ENCODE data around the gene OSM.

Gene OSM

DNA sequence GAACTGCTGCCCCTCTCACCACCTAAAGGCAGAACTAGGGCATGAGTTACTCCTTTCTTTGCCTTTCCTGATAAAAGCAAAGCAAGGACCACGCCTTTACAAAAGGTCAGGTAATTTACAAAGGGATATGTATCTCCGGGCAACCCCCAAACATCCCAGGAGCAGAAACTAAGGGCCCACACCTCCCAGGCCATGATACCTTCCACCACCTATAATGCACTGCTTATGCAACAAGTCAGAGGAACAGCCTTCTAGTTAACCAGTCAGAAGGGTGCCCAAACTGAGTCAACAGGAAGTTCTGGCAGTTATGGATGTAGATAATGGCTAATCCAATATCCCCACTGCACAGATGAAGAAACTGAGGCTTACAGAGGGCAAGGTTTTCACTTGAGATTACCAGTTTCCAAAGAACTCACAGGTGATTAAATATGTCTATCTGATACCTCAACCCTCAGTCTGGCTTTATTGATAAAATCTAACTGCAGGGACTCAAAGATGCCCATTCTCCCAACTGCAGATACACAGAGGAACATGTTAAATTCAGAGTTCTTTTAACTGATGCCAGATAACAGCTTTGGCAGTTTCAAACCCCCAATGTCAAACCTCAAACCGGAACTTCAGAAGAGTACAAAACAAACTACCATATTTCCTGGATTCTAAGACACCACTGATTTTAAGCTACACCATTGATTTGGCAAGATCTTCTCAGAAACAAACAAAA is 39.4 kb upstream of the OSM start:
- TF ChIP-seq, protein P1, sequence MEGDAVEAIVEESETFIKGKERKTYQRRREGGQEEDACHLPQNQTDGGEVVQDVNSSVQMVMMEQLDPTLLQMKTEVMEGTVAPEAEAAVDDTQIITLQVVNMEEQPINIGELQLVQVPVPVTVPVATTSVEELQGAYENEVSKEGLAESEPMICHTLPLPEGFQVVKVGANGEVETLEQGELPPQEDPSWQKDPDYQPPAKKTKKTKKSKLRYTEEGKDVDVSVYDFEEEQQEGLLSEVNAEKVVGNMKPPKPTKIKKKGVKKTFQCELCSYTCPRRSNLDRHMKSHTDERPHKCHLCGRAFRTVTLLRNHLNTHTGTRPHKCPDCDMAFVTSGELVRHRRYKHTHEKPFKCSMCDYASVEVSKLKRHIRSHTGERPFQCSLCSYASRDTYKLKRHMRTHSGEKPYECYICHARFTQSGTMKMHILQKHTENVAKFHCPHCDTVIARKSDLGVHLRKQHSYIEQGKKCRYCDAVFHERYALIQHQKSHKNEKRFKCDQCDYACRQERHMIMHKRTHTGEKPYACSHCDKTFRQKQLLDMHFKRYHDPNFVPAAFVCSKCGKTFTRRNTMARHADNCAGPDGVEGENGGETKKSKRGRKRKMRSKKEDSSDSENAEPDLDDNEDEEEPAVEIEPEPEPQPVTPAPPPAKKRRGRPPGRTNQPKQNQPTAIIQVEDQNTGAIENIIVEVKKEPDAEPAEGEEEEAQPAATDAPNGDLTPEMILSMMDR (IDR thresholded peaks at IDR 0.05; ENCODE audit: control insufficient read depth, insufficient read depth, low read depth, low read length, missing control alignments): no peak
- H3K4me3 ChIP-seq (ENCODE audit: control insufficient read depth, low read depth, low read length): no peak overlapping the region
- no peak for DNase-seq (ENCODE audit: low read depth)

DNA sequence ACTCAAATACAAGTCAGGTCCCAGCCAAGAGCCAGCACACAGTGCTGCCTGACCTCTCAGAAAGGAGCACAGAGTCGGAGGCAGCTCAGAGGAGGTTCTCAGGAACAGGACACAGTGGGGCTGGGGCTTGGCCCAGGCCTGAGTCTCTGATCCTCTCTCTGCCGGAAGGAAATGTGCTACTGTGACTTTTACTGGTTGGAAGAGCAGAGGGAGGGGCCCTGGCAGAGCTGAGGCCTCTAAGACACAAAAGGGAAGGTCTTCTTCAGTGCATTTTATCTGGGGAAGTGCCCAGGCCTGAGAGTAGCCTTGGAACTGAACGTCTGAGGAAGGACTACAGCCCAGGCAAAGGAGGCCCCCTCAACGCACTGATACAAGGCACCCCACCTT is 38.9 kb upstream of the OSM start:
- no peak overlapping the region for H3K4me3 ChIP-seq (ENCODE audit: control insufficient read depth, low read depth, low read length)
- DNase-seq (ENCODE audit: low read depth): no peak

DNA sequence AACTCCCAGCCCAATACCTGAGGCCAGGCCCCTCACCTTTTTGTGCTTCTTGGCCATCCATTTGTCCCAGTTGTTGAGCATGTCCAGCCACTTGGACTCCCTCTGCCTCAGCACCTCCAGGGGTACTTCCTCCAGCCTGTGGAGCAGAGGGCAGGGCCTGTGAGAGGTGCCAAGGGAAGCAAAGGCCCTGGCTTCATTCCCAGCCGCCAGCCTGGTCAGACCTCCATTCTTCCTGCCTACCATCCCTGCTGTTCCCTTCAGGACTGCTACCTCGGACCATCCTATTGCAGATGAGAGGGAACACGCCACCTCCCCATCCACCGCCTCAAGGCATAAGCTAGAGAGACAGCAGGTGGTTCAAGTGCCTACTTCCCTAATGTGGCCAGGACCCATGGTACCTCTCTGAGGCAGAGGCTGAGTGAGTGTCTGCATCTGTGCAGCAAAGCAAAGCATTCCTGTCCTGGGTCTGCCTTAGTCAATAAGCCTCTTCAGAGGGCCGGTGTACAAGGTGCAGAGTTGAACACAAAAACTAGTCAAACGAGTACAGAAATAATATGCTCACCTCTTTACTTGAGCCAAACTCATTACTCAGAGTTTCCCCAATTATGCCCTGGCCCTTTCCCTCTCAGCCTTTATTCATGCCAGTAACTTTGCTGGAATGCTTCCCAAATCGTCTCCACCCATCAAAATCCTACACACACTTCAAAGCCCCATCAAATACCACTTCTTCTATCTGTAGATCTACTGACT is 38.0 kb upstream of the OSM start:
- H3K4me3 ChIP-seq (ENCODE audit: control insufficient read depth, low read depth, low read length): no peak overlapping the region
- TF ChIP-seq, protein P1 (IDR thresholded peaks at IDR 0.05; ENCODE audit: control insufficient read depth, insufficient read depth, low read depth, low read length, missing control alignments): no peak
- no peak for DNase-seq (ENCODE audit: low read depth)

More for the DNA sequence above, 38.9 kb upstream of the OSM start:
- TF ChIP-seq, protein P1 (IDR thresholded peaks at IDR 0.05; ENCODE audit: control insufficient read depth, insufficient read depth, low read depth, low read length, missing control alignments): no peak

DNA sequence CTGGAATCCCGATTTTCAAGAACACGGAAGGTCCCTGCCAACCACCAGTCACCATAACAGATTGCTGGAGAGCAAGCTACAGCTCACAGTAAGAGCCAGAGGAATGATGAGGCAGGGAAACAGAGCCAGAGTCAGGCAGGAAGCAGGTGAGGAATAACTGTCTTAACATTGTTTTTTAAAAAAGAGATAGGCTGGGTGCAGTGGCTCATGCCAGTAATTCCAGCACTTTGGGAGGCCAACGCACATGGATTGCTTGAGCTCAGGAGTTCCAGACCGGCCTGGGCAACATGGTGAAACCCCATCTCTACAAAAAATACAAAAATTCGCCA is 36.1 kb upstream of the OSM start:
- TF ChIP-seq, protein P1 (IDR thresholded peaks at IDR 0.05; ENCODE audit: control insufficient read depth, insufficient read depth, low read depth, low read length, missing control alignments): no peak
- no peak overlapping the region for H3K4me3 ChIP-seq (ENCODE audit: control insufficient read depth, low read depth, low read length)
- DNase-seq (ENCODE audit: low read depth): no peak

DNA sequence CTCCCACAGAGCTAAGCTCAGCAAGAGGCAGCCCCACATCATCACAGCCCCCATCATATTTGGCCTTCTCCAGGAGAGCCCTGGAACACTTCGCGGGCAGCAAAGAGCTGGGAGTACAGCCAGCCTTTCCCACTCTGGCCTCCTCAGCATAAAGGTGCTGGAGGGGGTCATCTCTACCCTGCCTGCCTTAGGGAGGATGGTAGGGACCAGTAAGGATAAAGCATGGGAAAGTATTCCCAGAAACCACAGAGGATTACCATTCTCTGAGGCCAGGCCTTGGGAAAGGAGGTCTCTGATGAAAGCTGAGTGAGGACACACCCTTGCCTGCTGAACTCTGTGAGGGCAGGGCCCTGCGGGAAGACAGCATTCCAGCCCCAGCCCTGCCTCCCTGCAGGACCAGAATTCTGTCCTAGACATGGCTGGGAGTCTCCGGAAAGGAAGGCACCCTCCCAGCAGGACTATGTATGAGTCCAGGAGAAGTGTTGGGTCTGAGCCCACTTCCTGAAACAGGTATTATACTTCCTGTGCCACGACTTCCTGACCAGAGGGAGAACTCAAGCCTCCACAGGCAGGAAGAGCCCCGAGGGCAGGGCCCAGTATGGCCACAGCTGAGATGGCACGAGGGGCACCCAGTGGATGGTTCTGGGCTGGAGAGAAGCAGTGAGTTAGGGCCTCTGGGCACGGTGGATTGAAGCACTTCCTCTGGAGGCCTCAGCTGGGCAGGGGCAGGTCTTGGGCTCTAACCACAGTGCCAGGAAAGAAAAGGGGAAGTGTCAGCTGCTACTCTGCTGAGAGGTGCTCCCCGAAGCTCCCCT is 35.6 kb upstream of the OSM start:
- TF ChIP-seq, protein P1 (IDR thresholded peaks at IDR 0.05; ENCODE audit: control insufficient read depth, insufficient read depth, low read depth, low read length, missing control alignments): no peak
- no peak overlapping the region for H3K4me3 ChIP-seq (ENCODE audit: control insufficient read depth, low read depth, low read length)
- no peak for DNase-seq (ENCODE audit: low read depth)

DNA sequence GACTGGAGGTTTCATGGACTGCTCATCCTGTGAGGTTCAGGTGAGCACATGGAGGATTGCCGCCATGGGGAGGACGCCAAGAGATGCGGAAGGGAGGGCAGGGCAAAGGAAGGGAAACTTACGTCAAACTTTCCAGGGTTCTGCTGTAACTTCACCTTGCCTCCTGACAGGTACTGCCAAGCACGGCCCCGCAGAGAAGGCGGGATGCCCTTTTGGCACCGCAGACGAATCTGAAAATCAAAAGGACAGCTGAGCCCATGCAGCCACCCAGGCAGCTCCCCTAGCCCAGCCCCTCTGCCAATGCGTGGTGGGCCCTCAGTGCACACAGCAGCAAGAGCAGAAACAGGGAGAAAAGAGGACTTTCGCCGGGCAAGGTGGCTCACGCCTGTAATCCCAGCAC is 32.7 kb upstream of the OSM start:
- DNase-seq (ENCODE audit: low read depth): no peak
- H3K4me3 ChIP-seq (ENCODE audit: control insufficient read depth, low read depth, low read length): no peak overlapping the region
- TF ChIP-seq, protein P1 (IDR thresholded peaks at IDR 0.05; ENCODE audit: control insufficient read depth, insufficient read depth, low read depth, low read length, missing control alignments): no peak

Data from AG09309 (cell line).